WTC11 (cell line): ENCODE results near the gene METRNL. TPM values are rescaled to one million over a fixed set of nuclear protein-coding genes. Genes with fewer than 3 reads are reported as not detected.
A peak's percentile ranks its signal among the peaks of the same experiment; 100 is the strongest.
"Not testable (repeated sequence)": the region's sequence is repeated elsewhere in the genome, so short reads cannot be mapped to it uniquely, and the experiment has no call there.

ENCODE experiments used
- ATAC-seq: fragments of 200-7000 bp; cut with Tn5 transposase; 2 replicates; pipeline ENCODE4 v1.10.0; 2021; ENCODE audit warnings: mild to moderate bottlenecking, moderate library complexity
- CTCF ChIA-PET: fragments of 300-600 bp; sonication (Branson Sonifier 250); formaldehyde crosslinking; loops from one replicate; lab custom pipeline; 2021; ENCODE audit warnings: antibody characterized with exemption; lab: Charles Lee
- POLR2A ChIA-PET: fragments of 350-600 bp; sonication (Branson Sonifier 250); formaldehyde crosslinking; loops from one replicate; lab custom pipeline; 2021; ENCODE audit warnings: antibody characterized with exemption; lab: Charles Lee
- DNase-seq: peaks from one replicate; pipeline ENCODE4 v3.0.0; 2021; ENCODE audit warnings: low spot score
- H3K27ac Mint-ChIP-seq: 2 replicates; pipeline ENCODE4 v1.8.0; 2021; ENCODE audit warnings: mixed read lengths
- H3K27me3 Mint-ChIP-seq: 2 replicates; pipeline ENCODE4 v1.8.0; 2021; ENCODE audit warnings: low read depth, mild to moderate bottlenecking, moderate library complexity, mixed read lengths
- H3K36me3 Mint-ChIP-seq: 2 replicates; pipeline ENCODE4 v1.8.0; 2021; ENCODE audit warnings: mixed read lengths
- H3K4me1 Mint-ChIP-seq: 2 replicates; pipeline ENCODE4 v1.8.0; 2022; ENCODE audit warnings: mixed read lengths
- H3K4me3 Mint-ChIP-seq: 2 replicates; pipeline ENCODE4 v1.8.0; 2021; ENCODE audit warnings: mild to moderate bottlenecking, moderate library complexity, mixed read lengths
- H3K9me3 Mint-ChIP-seq: 2 replicates; pipeline ENCODE4 v1.8.0; 2021; ENCODE audit warnings: mixed read lengths
- CREM ChIP-seq: sonication (generic); formaldehyde crosslinking; IDR thresholded peaks from 2 replicates; pipeline ENCODE4 v1.8.1; 2022; ENCODE audit warnings: mild to moderate bottlenecking, missing genetic modification reagents, moderate library complexity
- ELF4 ChIP-seq: sonication (generic); formaldehyde crosslinking; IDR thresholded peaks from 2 replicates; pipeline ENCODE4 v1.8.1; 2022; ENCODE audit warnings: low read depth, mild to moderate bottlenecking, moderate library complexity, missing genetic modification reagents
- IRF1 ChIP-seq: sonication (generic); formaldehyde crosslinking; IDR thresholded peaks from 2 replicates; pipeline ENCODE4 v1.8.0; 2023; ENCODE audit warnings: missing genetic modification reagents
- IRF2 ChIP-seq: sonication (generic); formaldehyde crosslinking; IDR thresholded peaks from 2 replicates; pipeline ENCODE4 v1.8.0; 2022; ENCODE audit warnings: low read depth, missing genetic modification reagents, borderline replicate concordance
- JUN ChIP-seq: sonication (generic); formaldehyde crosslinking; IDR thresholded peaks from 2 replicates; pipeline ENCODE4 v1.8.0; 2023; ENCODE audit warnings: mild to moderate bottlenecking, missing genetic modification reagents
- PRDM15 ChIP-seq: sonication (generic); formaldehyde crosslinking; IDR thresholded peaks from 2 replicates; pipeline ENCODE4 v1.8.0; 2022; ENCODE audit warnings: missing genetic modification reagents
- PREB ChIP-seq: sonication (generic); formaldehyde crosslinking; IDR thresholded peaks from 2 replicates; pipeline ENCODE4 v1.8.1; 2022; ENCODE audit warnings: mild to moderate bottlenecking, missing genetic modification reagents, moderate library complexity, borderline replicate concordance
- TCF7 ChIP-seq: sonication (generic); formaldehyde crosslinking; IDR thresholded peaks from 2 replicates; pipeline ENCODE4 v1.8.0; 2022; ENCODE audit warnings: mild to moderate bottlenecking, low read depth, missing genetic modification reagents, moderate library complexity
- TEAD1 ChIP-seq: sonication (generic); formaldehyde crosslinking; IDR thresholded peaks from 2 replicates; pipeline ENCODE4 v1.8.0; 2022; ENCODE audit warnings: mild to moderate bottlenecking, missing genetic modification reagents
- TEAD4 ChIP-seq: sonication (generic); formaldehyde crosslinking; IDR thresholded peaks from 2 replicates; pipeline ENCODE4 v1.8.0; 2022; ENCODE audit warnings: mild to moderate bottlenecking, missing genetic modification reagents
- ZNF317 ChIP-seq: sonication (generic); formaldehyde crosslinking; IDR thresholded peaks from 2 replicates; pipeline ENCODE4 v1.8.1; 2023; ENCODE audit warnings: low read depth, mild to moderate bottlenecking, moderate library complexity, missing genetic modification reagents, borderline replicate concordance
- ZNF416 ChIP-seq: fragments of 250-450 bp; sonication (Bioruptor Pico); IDR thresholded peaks from 2 replicates; pipeline ENCODE4 v1.9.0; 2021; ENCODE audit warnings: mild to moderate bottlenecking, inconsistent platforms
- total RNA-seq: library from RNA; stranded (reverse); gene quantifications from 3 replicates; pipeline ENCODE4 v1.2.3, GENCODE V29; 2021
- TF ChIP-seq, protein P1 (sequence below): sonication (generic); formaldehyde crosslinking; IDR thresholded peaks from 2 replicates; pipeline ENCODE4 v1.8.0; 2022; ENCODE audit warnings: mild to moderate bottlenecking, missing genetic modification reagents
- TF ChIP-seq, protein P2 (sequence below): sonication (generic); formaldehyde crosslinking; IDR thresholded peaks from 2 replicates; pipeline ENCODE4 v1.8.1; 2023; ENCODE audit warnings: mild to moderate bottlenecking, missing genetic modification reagents

Gene METRNL
- total RNA-seq, 1 experiment from 2014 or later = 27.7 TPM

GRCh38 chr17:83041305-83041704, 38.1 kb upstream of the METRNL start:
- POLR2A ChIA-PET = no interaction called here
- no peak for TF ChIP-seq CREM (CRISPR knock-in tag)
- TF ChIP-seq, protein P1, sequence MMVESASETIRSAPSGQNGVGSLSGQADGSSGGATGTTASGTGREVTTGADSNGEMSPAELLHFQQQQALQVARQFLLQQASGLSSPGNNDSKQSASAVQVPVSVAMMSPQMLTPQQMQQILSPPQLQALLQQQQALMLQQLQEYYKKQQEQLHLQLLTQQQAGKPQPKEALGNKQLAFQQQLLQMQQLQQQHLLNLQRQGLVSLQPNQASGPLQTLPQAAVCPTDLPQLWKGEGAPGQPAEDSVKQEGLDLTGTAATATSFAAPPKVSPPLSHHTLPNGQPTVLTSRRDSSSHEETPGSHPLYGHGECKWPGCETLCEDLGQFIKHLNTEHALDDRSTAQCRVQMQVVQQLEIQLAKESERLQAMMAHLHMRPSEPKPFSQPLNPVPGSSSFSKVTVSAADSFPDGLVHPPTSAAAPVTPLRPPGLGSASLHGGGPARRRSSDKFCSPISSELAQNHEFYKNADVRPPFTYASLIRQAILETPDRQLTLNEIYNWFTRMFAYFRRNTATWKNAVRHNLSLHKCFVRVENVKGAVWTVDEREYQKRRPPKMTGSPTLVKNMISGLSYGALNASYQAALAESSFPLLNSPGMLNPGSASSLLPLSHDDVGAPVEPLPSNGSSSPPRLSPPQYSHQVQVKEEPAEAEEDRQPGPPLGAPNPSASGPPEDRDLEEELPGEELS (CRISPR knock-in tag) = no peak
- peak; percentile 98 for TF ChIP-seq ZNF317 (CRISPR knock-in tag)
- Mint-ChIP-seq H3K4me1 (no peaks in the 10 kb centered on the region), H3K27ac (no peak overlapping the region), H3K27me3 (no peaks in the 10 kb centered on the region; the same call in 1 of the 2 replicates), H3K4me3 (no peak overlapping the region), H3K36me3 (peaks cover 57% of the 10 kb centered on the region), H3K9me3 (peaks cover 38% of the 10 kb centered on the region)
- CTCF ChIA-PET = interaction anchor here (0.7 kb wide), 1 partner anchor 123 kb away, joined by 3 read pairs; no protein-coding TSS in a partner anchor
- DNase-seq (no peak), ATAC-seq (no peak)

- H3K36me3 Mint-ChIP-seq = peaks cover 64% of the 10 kb centered on the region
- POLR2A ChIA-PET = no interaction called here
- H3K4me3 Mint-ChIP-seq = no peak overlapping the region
- no peak overlapping the region for H3K27ac Mint-ChIP-seq
- CTCF ChIA-PET = no interaction called here
- H3K9me3 Mint-ChIP-seq = peaks cover 42% of the 10 kb centered on the region
- no peak for ATAC-seq
- H3K27me3 Mint-ChIP-seq = no peaks in the 10 kb centered on the region; the same call in 1 of the 2 replicates
- no peaks in the 10 kb centered on the region for H3K4me1 Mint-ChIP-seq
- TF ChIP-seq ZNF416 (CRISPR knock-in tag) = no peak
- no peak for TF ChIP-seq ELF4 (CRISPR knock-in tag)
- TF ChIP-seq, protein P2, sequence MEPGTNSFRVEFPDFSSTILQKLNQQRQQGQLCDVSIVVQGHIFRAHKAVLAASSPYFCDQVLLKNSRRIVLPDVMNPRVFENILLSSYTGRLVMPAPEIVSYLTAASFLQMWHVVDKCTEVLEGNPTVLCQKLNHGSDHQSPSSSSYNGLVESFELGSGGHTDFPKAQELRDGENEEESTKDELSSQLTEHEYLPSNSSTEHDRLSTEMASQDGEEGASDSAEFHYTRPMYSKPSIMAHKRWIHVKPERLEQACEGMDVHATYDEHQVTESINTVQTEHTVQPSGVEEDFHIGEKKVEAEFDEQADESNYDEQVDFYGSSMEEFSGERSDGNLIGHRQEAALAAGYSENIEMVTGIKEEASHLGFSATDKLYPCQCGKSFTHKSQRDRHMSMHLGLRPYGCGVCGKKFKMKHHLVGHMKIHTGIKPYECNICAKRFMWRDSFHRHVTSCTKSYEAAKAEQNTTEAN (CRISPR knock-in tag) = no peak
- TF ChIP-seq JUN (CRISPR knock-in tag) = no peak
- TF ChIP-seq PREB (CRISPR knock-in tag) = no peak
- no peak for TF ChIP-seq IRF1 (CRISPR knock-in tag)
- no peak for TF ChIP-seq IRF2 (CRISPR knock-in tag)
- no peak for TF ChIP-seq TEAD4
- TF ChIP-seq PRDM15 (CRISPR knock-in tag) = no peak
- no peak for TF ChIP-seq TCF7 (CRISPR knock-in tag)
- TF ChIP-seq TEAD1 (CRISPR knock-in tag) = no peak
- DNase-seq = no peak
These were observed 36.8 kb upstream of the METRNL start for GRCh38 chr17:83042522-83043158.

DNA sequence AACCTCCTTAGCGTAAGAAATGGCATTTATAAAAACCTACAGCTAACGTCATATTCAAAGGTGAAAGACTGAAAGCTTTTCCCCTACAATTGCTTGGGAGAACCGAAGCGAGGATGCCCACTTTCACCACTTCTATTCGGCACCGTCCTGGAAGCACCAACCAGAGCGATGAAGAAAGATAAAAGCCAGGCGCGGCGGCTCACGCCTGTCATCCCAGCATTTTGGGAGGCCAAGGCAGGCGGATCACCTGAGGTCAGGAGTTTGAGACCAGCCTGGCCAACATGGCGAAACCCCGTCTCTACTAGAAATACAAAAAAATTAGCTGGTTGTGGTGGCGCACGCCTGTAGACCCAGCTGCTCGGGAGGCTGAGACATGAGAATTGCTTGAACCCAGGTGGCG, 34.9 kb upstream of the METRNL start:
- H3K27ac Mint-ChIP-seq, H3K27me3 Mint-ChIP-seq, H3K4me1 Mint-ChIP-seq, H3K4me3 Mint-ChIP-seq, POLR2A ChIA-PET, CTCF ChIA-PET, ATAC-seq, DNase-seq: not testable (repeated sequence)
- H3K36me3 Mint-ChIP-seq = peaks cover 73% of the 10 kb centered on the region
- H3K9me3 Mint-ChIP-seq = peaks cover 42% of the 10 kb centered on the region
